GM20431 (cell line): ENCODE data around the gene APEH.

ENCODE experiments used
- in situ Hi-C: fragments of 300-500 bp; cut with MseI, MboI; formaldehyde crosslinking; loops from one replicate; pipeline ENCODE4 v1.15.0; 2020; ENCODE audit warnings: low sequenced_read_pairs; ENCODE audit not compliant: unreplicated experiment

Gene APEH

GRCh38 chr3:49649576-49649975 lies 24.6 kb upstream of the APEH start:
- in situ Hi-C loops: no loop called here

- in situ Hi-C loops: no loop called here
Observed at GRCh38 chr3:49650177-49650576, 24.0 kb upstream of the APEH start.

DNA sequence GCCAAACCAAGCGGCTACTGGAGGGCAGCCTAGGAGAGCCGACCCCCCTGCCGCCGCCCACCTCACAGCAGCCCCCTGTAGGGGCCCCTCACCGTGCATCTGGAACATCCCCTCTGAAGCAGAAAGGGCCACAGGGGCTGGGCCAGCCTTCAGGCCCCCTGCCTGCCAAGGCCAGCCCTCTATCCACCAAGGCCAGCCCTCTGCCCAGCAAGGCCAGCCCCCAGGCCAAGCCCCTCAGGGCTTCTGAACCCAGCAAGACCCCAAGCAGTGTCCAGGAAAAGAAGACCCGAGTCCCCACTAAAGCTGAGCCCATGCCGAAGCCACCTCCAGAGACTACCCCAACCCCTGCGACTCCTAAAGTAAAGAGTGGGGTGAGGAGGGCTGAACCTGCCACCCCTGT lies 23.5 kb upstream of the APEH start:
- in situ Hi-C loops: no loop called here

GRCh38 chr3:49652218-49652902 lies 21.8 kb upstream of the APEH start:
- in situ Hi-C loops: no loop called here

GRCh38 chr3:49652903-49653415 lies 21.2 kb upstream of the APEH start:
- in situ Hi-C loops: no loop called here

- in situ Hi-C loops: no loop called here
Observed at GRCh38 chr3:49653621-49654020, 20.5 kb upstream of the APEH start.

DNA sequence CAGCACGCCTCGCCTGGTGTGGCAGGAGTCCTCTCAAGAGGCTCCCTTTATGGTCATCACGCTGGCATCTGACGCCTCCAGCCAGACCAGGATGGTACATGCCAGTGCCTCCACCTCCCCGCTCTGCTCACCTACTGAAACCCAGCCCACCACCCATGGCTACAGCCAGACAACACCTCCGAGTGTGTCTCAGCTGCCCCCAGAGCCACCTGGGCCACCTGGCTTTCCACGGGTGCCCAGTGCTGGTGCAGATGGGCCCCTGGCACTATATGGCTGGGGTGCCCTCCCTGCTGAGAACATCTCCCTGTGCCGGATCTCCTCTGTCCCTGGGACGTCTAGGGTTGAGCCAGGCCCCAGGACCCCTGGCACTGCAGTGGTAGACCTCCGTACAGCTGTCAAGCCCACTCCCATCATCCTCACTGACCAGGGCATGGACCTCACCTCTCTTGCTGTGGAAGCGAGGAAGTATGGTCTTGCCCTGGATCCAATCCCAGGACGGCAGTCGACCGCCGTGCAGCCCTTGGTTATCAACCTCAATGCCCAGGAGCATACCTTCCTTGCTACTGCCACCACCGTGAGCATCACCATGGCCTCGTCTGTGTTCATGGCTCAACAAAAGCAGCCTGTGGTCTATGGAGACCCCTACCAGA lies 19.9 kb upstream of the APEH start:
- in situ Hi-C loops: no loop called here

- in situ Hi-C loops: no loop called here
Observed at GRCh38 chr3:49654955-49655556, 19.1 kb upstream of the APEH start.

GRCh38 chr3:49655731-49656285 lies 18.3 kb upstream of the APEH start:
- in situ Hi-C loops: no loop called here

- in situ Hi-C loops: no loop called here
Observed at GRCh38 chr3:49656541-49657112, 17.5 kb upstream of the APEH start.

DNA sequence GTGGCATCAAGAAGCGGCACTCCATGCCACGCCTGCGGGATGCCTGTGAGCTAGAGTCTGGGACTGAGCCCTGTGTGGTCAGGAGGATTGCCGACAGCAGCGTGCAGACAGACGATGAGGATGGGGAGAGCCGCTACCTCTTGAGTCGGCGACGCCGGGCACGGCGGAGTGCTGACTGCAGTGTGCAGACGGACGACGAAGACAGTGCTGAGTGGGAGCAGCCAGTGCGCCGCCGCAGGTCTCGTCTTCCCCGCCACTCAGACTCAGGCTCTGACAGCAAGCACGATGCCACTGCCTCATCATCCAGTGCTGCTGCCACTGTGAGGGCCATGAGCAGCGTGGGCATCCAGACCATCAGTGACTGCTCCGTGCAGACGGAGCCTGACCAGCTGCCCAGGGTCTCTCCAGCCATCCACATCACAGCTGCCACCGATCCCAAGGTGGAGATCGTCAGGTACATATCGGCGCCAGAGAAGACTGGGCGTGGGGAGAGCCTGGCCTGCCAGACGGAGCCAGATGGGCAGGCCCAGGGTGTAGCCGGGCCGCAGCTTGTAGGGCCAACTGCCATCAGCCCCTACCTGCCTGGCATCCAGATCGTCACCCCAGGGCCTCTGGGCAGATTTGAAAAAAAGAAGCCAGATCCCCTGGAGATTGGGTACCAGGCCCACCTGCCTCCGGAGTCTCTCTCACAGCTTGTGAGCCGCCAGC lies 16.8 kb upstream of the APEH start:
- in situ Hi-C loops: no loop called here

- in situ Hi-C loops: no loop called here
Observed at GRCh38 chr3:49658711-49659110, 15.4 kb upstream of the APEH start.

- in situ Hi-C loops: loop anchor here (10.0 kb wide), 1 partner anchor 125 kb away; no protein-coding TSS in a partner anchor
Observed at GRCh38 chr3:49659756-49660155, 14.4 kb upstream of the APEH start.

DNA sequence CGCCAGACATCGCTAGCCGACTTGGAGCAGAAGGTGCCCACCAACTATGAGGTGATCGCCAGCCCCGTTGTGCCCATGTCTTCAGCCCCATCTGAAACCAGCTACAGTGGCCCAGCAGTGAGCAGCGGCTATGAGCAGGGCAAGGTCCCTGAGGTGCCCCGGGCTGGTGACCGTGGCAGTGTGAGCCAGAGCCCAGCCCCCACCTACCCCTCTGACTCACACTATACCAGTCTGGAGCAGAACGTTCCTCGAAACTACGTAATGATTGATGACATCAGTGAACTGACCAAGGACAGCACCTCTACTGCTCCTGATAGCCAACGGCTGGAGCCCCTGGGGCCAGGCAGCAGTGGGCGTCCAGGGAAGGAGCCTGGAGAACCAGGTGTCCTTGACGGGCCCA lies 12.9 kb upstream of the APEH start:
- in situ Hi-C loops: loop anchor here (10.0 kb wide), 1 partner anchor 126 kb away; no protein-coding TSS in a partner anchor

DNA sequence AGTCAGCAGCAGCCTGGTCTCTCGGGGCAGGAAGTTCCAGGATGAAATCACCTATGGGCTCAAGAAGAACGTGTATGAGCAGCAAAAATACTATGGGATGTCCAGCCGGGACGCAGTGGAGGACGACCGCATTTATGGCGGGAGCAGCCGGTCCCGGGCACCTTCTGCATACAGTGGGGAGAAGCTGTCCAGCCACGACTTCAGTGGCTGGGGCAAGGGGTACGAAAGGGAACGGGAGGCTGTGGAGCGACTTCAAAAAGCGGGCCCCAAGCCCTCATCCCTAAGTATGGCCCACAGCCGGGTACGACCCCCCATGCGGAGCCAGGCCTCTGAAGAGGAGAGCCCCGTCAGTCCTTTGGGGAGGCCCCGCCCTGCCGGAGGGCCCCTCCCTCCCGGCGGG lies 12.1 kb upstream of the APEH start:
- in situ Hi-C loops: loop anchor here (10.0 kb wide), 1 partner anchor 127 kb away; no protein-coding TSS in a partner anchor

GRCh38 chr3:49662720-49663413 lies 11.3 kb upstream of the APEH start:
- in situ Hi-C loops: loop anchor here (10.0 kb wide), 1 partner anchor 128 kb away; no protein-coding TSS in a partner anchor

DNA sequence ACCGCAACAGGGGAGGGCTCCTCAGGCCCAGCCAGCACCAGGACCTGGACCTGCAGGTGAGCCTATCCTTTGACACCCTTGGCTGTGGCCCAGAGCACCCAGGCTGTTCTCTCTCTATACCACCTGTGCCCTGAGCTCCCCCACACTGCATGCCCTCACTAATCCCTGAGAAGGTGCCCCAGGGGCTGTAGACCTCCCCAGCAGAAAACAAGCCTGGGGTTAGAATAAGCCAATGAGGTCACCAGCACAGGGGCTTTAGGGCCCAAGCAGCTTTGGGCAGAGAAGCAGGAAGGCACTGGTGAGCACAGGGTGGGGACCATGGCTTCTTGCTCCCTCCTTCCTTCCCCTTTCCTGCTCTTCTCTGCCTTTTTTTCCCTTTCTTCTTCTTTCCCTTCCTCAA lies 10.3 kb upstream of the APEH start:
- in situ Hi-C loops: loop anchor here (10.0 kb wide), 1 partner anchor 129 kb away; no protein-coding TSS in a partner anchor

DNA sequence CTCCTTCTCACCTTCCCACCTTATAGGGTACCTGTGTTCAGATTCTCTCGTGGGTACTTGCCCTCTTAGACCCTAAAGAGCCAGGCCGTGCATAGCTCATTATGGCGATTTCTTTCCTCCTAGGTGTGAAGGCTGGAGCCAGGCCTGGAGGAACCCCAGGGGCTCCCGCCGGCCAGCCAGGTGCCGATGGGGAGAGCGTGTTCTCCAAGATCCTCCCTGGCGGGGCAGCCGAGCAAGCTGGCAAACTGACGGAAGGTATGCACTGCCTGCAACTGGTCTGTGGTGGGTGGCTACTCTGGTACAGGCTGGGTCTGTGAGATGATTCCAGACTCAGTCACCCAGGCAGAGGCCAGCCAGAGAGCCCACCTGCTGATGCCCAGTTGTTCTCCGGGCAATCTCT lies 9.9 kb upstream of the APEH start:
- in situ Hi-C loops: loop anchor here (10.0 kb wide), 1 partner anchor 129 kb away; no protein-coding TSS in a partner anchor
